Jurkat, Clone E6-1 (cell line): Measurements from ENCODE around the gene RNF213.
A peak's percentile ranks its signal among the peaks of the same experiment; 100 is the strongest.
"Not testable (repeated sequence)": the region's sequence is repeated elsewhere in the genome, so short reads cannot be mapped to it uniquely, and the experiment has no call there.

ENCODE experiments used
- DNase-seq: peaks from one replicate; pipeline ENCODE4 v3.0.0-alpha.2; 2011; ENCODE audit warnings: low read depth, low spot score
- H3K4me3 ChIP-seq: 2 replicates; pipeline ENCODE4 v1.5.1; 2011; ENCODE audit warnings: mild to moderate bottlenecking, low read length, control low read depth, moderate library complexity

Gene RNF213

DNA sequence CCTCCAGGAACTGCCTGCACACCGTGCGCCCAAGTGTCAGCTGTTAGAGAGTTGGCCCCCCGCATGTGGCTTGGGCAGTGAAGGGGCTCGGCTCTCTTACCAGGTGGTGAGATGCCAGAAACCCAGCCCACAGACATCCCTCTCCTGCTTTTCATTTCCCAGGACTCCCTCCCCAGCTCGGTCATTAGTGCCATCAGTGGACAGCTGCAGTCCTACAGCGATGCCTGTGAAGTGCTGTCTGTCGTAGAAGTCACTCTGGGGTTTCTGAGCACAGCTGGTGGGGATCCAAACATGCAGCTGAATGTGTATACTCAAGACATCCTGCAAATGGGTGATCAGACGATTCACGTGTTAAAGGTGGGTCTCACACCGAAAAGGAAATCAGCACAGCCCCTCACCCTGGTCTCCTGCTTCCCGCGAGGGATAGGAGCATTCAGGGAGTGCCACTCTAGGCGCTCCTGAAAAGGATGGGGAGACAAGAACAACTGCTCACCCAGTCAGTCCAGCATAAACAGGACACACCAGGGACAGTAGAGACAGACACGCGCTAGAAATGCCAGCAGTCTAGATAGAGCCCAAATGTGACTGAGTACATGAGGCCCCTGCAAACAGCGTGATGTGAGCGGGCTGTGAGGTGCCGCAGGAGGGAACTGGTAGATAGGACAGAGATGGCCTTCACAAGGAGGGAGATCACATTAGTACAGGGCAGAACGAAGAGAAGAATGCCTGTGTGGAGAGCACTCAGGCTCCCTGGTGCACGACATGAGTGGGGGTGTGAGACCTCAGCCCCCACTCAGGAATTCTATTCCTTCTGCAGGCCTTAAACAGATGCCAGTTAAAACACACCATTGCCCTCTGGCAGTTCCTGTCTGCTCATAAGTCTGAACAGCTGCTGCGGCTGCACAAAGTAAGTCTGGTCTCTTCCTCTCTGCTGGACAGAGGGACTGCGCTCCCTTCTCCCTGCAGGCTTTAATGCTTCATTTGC is 128.7 kb downstream of the RNF213 start:
- no peak for DNase-seq
- H3K4me3 ChIP-seq: no peak overlapping the region

DNA sequence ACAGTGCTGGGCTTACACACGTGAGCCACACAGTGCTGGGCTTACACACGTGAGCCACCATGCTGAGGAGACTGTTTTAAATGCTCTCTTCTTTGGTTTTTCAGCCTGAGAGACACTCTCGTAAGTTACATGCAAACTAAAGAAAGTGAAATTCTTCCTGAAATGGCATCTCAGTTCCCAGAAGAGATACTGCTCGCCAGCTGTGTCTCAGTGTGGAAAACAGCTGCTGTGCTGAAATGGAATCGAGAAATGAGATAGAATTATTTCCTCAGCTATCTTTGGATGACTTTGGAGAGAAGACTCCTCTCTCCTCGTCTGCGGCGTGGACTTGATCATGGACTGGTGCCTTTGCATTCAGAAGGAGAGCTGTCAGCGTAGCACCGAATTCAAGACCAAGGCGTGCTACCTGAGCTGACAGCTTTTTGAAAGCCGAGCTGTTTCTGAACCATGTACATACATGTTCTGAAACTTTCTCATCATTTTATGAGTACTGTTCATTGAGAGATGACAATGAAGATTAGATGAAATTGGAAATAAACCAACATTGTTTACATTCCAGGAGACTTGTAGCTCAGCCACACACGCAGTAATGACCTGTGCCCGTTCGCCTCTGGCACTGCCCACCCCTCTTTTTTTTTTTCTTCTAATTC is 132.7 kb downstream of the RNF213 start:
- no peak overlapping the region for H3K4me3 ChIP-seq
- no peak for DNase-seq

DNA sequence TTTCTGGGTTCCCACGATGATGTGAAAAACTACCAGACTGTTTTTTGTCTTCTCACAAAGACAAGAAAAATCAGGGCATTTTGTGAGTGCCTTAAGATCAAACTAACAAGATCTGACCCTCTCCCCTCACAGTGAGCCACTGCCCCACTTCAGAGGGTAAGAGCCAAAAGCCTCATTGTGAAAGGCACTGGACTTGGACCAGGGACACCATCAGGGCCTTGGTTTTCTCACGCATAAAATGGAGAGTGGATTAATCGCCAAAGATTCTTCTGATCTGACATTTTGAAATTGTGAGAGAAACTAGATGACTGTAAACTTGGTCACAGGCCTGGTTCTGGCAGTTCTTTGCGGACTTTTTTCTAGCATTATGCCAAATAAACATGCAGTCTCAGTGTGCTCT is 133.3 kb downstream of the RNF213 start:
- no peak overlapping the region for H3K4me3 ChIP-seq
- no peak for DNase-seq

DNA sequence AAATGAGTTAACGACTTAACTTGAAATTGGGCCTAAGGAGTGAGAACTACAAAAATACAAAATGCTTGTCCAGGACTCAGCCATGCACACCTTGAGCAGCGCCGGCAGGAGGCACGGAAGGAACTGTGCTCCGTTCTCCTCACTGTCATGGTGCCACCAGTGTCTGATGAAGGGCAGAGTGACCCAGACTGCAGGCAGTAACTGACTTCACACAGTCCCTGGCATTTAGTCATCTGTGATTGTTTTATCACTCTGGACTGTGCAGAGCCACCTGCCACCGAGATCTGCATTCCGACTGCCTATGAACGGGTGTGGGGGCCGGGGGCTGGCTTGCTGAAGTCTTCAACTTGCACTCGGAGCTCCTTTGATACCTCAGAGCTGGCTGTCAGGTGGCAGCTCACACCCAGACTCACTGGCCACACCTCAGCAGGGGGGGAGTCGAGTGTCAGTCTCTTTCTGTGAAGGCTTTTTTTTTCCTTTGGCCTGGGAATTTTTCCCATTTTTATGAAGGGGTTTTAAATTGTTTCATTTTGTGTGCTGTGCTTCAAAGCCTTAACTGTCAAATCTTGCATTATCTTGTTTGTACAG is 134.1 kb downstream of the RNF213 start:
- no peak overlapping the region for H3K4me3 ChIP-seq
- no peak for DNase-seq

DNA sequence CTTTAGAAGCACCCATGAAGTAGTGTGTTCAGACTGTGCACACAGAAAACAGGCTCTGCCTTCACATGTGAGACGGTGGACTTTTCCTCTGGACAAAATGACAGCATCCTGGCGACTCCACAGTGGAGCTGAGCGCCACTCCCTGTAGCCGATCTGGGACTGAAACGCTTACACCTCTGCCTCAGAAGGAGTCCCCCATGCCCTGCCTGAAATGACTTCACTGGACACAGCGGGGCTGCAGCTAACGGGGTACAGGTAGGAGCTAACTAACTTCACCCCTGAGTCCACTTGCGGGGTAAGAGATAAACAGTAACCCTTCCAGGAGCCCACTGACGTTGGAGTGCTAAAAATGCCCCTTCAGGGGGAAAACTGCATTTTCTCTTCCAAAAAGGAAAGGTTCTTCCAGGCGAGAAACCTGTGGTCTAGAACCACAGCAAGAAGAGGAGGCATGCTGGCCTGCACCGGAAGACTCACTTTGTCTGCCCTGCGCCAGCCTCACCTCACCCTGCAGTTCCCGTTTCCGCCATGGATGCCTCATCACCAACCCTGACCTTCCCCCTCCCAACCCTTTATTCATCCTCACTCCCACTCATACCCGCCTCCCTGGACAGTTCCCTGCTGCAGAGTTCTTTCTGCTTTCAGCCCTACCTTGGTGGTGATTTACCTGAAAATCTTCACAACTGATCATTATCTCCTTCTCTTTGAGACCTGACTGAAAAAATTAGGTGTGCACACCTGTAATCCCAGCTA is 134.9 kb downstream of the RNF213 start:
- no peak for DNase-seq
- H3K4me3 ChIP-seq: no peak overlapping the region

DNA sequence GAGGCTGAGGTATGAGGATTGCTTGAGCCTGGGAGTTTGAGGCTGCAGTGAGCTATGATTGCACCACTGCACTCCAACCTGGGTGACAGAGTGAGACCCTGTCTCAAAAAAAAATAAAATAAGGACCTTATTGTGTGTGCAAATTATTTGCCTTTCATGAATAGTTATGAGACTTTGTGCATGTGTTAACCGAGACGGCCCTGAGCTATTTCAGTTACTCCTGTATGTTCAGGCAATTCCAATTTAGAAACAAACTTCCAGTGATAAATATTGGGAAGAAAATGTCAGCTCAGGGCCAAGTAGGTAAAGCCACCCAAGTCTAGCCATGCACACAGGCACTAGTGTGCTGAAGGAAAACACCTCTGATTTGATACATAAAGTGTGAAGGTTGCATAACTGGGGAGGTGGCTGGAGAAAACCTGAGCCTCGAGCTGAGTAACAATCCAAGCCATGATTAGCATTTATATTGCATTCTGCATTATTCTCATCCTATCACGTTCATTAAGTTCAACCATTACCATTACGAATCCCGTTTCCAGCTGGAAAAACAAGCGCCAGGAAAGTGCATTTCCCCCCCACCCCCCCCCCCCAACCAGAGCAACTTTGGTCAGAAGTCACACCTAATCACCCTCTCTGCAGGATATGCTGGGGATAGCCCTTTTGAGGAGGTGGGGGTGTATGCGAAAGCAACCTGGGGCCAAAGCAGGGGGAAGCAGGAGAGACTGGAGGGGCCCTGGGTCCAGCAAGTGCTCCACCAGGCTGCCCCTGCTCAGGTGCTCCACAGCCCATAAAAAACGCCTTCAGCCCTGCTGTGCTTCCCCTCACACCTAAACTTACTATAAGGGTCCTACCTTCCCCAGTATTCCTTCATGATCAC is 135.7 kb downstream of the RNF213 start:
- DNase-seq: no peak
- H3K4me3 ChIP-seq: no peak overlapping the region

DNA sequence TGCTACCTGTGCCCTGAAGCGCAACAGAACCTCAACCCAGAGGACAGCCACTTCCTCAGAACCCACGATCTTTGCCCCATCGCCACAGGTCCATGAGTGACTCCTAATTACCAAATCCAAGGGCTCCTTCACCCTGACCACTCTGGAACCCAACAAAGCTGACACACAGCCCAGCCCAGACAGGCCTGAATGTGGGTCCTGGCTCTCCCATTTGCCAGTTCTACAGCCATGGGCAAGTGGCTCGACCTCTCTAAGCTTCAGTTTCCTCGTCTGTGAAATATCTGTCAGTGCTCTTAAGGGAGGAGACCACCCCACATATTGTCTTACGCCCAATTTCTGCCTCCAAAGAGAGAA is 136.4 kb downstream of the RNF213 start:
- no peak overlapping the region for H3K4me3 ChIP-seq

DNA sequence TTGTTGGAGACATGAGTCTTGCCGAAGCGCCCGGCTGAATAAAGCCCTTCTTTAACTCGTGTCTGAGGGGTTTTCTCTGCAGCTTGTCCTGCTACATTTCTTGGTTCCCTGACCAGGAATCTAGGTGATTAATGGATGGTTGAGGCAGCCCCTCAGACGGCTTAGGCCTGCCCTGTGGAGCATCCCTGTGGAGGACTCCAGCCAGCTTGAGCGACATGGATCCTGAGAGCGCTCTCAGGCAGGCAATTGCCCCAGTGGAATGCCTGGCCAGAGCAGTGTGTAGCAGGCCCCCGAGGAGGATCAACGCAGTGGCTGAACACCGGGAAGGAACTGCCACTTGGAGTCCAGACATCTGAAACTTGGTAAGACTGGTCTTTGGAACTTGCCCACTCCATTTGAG is 137.0 kb downstream of the RNF213 start:
- DNase-seq: no peak
- H3K4me3 ChIP-seq: no peak overlapping the region

More for the DNA sequence above, 136.4 kb downstream of the RNF213 start:
- DNase-seq: no peak

DNA sequence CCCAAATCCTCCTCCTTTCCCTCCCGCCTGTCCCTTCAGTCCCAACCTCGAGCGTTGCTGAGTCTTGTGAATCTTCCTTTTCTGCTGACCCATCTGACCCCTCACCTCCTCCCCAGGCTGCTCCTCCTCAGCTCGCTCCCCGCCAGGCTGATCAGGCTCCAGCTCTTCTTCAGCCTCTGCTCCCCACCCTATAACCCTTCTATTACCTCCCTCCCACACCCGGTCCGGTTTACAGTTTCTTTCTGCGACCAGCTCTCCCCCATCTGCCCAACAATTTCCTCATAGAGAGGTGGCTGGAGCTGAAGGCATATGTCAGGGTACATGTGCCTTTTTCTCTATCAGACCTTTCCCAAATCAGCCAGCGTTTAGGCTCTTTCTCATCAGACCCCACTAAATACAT is 140.4 kb downstream of the RNF213 start:
- DNase-seq, H3K4me3 ChIP-seq: not testable (repeated sequence)

DNA sequence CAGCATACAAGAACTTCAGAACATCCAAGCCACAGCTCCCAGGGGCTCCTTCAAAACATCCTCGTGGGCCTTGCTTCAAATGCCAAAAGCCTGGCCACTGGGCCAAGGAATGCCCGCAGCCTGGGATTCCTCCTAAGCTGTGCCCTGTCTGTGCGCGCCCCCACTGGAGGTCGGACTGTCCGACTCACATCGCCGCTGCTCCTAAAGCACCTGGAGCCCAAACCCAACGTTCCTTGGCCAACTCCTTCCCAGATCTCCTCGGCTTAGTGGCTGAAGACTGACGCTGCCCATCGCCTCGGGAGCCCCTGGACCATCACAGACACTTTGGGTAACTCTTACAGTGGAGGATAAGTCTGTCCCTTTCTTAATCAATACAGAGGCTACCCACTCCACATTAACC is 141.4 kb downstream of the RNF213 start:
- H3K4me3 ChIP-seq, DNase-seq: not testable (repeated sequence)

DNA sequence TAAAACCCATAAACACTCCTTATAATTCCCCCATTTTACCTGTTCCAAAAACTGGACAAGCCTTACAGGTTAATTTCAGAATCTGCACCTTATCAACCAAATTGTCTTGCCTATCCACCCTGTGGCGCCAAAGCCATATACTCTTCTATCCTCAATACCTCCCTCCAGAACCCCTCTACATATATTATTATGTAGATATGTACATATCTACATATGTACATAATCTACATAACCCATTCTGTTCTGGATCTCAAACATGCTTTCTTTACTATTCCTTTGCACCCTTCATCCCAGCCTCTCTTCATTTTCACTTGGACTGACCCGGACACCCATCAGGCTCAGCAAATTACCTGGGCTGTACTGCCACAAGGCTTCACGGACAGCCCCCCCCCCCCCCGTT is 142.3 kb downstream of the RNF213 start:
- no peak for DNase-seq
- H3K4me3 ChIP-seq: no peak overlapping the region

DNA sequence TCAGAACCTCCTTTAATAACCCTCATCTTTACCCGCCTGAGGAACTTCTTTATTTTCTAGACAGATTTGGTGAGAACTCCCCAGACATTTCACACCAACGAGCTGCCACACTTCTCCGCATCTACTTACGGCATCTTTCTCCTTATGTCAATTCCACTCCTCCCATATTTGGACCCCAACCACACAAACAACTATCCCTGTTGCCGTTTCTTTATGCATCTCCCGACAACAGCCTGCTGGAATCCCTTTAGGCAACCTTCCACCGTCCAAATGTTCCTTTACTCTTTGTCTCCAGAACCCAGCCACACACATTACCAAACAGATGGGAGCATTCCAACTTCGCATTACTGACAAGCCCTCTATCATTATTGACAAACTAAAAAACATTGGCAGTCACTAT is 145.5 kb downstream of the RNF213 start:
- DNase-seq: no peak
- H3K4me3 ChIP-seq: no peak overlapping the region

DNA sequence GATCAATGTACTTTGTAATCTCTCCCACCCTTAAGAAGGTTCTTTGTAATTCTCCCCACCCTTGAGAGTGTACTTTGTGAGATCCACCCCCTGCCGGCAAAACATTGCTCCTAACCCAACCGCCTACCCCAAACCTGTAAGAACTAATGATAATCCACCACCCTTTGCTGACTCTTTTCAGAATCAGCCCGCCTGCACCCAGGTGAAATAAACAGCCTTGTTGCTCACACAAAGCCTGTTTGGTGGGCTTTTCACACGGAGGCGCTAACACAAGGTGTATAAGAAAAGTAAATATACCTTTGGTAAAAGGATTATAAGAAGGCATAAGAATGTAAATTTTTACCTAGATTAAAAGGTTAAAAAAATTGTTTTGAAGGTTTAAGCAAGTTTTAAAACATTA is 147.3 kb downstream of the RNF213 start:
- not testable (repeated sequence) for H3K4me3 ChIP-seq, DNase-seq

DNA sequence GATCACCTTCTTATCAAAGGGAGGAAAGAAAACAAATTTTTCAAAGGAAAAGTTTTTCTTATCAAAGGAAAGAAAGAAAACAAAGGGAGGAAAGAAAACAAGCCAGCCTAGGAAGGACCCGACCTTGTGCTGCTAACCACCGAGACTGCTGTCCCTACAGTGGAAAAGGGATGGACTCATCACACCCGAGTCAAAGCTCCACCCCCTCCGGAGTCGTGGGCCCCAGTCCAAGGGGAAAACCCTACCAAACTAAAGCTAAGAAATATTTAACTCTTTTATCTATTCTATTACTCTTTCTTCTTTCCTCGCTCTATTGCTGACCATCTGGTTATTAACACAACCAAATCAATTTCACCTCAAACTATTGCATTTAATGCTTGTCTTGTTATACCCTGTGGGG is 148.2 kb downstream of the RNF213 start:
- H3K4me3 ChIP-seq: no peak overlapping the region
- DNase-seq: no peak

DNA sequence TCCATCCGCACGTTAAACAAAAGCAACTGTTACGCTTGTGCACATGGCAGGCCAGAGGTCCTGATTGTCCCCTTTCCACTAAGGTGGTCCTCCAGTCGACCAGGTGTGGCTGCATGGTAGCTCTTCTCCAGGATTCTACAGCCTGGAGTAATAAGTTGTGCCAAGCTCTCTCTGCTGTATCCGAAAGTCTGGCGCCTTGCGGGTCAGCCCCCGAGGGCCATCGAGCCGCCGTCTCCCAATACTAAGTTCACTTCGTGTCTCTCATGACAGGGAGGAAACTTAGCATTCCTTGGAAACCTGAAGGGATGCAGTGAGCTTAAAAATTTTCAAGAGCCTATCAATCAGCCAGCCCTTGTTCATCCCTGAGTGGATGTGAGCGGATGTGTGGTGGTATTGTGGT is 149.0 kb downstream of the RNF213 start:
- no peak overlapping the region for H3K4me3 ChIP-seq
- DNase-seq: no peak

DNA sequence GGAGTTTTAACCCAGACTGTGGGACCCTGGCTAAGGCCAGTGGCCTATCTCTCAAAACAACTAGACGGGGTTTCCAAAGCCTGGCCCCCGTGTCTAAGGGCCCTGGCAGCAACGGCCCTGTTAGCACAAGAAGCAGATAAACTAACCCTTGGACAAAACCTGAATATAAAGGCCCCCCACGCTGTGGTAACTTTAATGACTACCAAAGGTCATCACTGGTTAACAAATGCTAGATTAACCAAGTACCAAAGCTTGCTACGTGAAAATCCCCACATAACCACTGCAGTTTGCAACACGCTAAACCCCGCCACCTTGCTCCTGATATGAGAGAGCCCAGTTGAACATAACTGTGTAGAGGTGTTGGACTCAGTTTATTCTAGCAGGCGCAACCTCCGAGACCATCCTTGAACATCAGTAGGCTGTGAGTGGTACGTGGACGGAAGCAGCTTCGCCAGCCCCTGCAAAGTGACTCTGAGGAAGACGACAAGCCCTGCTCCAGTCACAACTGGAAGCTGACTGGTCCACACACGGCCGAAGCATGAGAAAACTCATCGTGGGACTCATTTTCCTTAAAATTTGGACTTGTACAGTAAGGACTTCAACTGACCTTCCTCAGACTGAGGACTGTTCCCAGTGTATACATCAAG is 149.9 kb downstream of the RNF213 start:
- H3K4me3 ChIP-seq, DNase-seq: not testable (repeated sequence)

DNA sequence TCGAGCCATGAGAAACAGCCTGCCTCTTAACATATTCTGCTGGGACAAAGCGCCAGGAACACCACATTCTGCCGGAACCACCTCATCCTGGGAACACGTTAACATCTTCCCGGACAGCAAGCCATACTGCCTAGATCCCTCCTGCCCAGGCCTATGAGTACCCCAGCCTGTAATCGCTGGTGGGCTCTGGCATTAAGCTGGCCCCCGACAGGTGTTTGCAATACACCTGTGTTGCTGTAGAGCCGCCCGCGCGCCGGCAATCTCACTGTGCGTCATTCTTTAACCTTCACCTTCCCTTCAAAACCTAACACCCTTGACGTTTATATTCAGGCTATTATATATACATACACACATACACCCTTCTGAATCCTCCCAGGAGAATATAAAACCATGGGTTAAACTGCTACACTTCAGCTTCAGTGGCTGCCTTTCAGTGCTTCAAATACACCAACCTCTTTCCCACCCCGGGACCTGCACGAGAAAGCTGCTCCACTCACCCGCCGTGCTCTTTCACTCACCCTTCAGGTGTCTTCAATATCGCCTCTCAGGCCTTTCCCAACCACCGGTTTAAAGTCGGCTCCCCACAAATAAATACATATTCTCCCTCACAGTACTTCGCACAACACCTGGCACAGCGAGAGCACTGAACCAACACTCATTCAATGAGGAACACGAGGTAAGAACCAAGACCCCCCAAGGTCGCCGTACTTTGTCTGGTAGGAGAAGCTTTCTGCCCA is 153.3 kb downstream of the RNF213 start:
- H3K4me3 ChIP-seq: peak overlapping the region; percentile 92; the same call in 1 of the 2 replicates
- DNase-seq: no peak

DNA sequence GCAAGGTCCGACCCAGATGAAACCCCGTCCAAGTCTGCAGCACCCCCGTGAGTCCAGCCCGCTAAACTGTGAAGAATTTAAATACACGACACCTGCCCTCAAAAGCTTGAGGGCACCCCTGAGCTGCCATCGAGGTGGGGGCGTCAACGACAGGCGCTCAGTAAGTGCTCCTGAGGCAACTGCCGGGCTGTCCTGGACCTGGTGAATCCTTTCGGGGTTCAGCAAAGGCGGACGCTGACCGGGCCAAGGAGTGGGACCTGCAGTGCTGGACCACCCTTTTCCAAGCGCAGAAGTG is 153.8 kb downstream of the RNF213 start:
- H3K4me3 ChIP-seq: peak overlapping the region; percentile 92
- no peak for DNase-seq
